Measurements from ENCODE around the gene TMEM63C.

TMEM63C gene

DNA sequence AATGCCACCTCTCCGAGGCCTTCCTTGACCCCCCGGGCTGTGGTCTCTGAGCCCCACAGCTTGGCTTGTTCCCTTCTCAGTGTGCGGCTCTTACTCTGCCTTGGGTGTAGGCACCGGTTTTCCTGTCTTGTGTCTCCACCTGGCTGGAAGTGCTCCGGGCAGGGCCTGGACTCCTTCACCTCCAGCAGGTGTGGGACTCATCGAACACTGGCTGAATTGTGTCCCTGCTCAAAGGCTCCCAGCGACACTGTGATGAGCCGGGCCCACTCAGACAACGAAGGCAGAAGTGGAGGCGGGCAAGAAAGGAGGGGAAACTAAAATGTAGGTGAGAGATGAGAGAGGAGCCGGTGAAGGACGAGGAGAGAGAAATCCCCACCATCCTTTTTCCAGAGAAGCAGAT lies 18.0 kb downstream of the TMEM63C start:
- no peak for DNase-seq

DNA sequence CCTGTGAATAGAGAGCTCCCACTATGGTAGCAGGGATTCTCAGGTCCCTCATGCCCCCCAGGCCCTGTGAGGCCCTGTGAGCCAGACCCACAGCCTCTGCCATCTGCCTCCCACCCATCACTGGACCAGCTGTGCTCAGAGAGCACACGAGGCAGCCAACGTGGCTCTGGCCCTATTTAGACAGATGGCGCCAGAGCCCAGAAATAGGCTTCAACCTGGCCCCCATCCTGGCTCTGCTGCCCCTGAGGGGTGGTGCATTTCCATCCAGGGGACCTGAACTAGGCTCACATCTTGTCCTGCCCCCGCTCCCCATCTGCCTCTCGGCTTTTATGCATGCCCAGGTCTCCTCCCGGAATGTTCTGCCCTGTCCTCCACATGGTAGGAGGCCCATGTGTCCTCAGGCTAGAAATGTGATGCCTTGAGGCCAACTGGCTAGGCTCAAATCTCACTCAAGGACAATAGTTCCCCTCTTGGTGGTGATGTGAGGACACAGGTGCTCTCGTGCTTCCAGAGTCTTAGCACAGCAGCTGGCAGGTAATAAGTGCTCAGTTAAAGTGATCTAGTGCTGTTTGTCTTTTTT lies 18.9 kb downstream of the TMEM63C start:
- no peak for DNase-seq

DNA sequence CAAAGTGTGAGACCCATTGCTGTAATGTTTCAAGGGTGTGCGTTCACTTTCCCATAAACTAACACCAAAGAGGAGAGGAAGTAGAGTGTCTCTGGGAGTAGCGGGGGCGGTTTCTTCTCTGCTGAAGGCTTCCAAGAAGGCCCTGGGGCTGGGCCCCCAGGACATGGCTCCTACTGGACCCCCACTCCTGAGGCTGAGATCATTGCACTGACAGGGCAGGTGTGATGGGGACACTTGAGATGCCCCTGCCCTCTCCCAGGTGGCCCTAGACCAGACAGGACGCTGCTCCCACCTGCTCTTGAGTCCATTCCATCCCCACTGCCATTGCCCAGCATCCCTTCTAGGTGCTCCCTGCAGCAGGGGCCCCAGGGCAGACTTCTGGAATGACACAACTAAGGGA lies 20.1 kb downstream of the TMEM63C start:
- DNase-seq: no peak

DNA sequence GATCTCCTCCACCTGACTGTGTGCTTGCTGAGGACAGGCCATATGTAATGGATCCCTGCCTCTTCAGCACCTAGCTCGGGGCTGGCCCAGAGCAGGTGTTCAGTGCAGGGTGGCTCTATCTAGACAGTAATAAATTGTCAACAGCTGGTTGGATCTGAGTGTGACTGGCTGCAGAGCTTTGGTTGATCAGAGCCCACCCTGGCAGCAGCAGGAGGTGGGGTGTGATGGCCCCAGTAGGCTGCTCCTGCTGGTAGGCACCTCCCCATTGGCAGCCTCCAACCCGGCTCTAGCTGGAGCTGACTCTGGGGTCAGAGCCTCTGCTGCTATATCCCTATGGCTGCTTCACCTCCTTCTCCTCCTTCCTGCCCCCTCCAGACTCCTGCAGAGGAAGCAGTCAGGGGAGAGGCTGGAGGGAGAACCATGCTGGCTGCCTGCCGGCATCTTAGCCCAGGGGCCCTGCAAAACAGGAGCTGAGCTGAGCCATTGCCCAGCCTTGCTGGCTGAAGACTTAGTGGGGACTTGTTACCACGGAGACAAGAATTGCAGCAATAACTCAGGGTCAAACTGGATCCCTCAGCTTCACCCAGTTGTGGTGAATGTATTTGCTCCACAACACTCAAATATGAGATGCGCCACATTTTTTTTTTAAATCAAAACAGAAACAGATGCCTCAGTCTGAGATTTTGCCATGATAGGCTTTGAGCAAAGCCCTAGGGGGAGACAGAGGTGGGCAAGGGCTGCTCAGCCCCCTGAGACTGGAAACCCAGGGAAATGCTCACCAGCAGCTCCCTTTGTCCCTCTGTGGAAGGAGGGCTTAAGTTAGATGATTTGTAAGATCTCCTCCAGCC lies 22.2 kb downstream of the TMEM63C start:
- no peak for DNase-seq

DNA sequence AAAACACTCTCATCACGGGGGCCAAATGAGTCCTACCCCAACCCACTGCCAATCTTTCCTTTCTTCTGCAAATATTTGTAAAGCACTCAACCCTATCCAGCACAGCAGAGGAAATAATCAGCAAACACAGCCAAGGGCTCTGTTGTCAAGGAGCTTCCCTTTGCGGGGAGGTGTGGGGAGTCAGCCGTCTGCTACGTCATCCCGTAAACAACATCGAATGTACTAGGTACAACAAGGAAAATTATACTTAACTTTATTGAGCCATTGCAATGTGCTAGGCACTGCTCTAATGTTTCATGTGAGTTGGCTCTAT lies 22.8 kb downstream of the TMEM63C start:
- DNase-seq: no peak

DNA sequence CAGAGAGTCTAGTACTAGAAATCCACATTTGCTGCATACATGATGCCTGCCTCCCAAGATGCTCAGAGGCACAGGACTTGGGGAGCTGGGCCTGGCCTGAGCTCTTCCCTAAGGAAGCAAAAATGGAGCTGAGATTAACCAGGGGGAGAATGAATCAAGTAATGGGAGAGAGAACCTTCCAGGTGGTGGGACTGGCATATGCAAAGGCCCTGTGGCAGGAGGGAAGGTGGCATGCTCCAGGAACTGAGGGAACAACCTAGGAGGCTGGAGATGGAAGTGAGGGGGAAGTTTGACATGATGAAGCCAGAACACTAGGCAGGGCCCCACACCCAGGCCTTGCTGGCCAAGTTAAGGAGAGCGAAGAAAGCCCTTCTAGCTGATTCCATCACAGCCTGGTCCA lies 23.3 kb downstream of the TMEM63C start:
- no peak for DNase-seq

DNA sequence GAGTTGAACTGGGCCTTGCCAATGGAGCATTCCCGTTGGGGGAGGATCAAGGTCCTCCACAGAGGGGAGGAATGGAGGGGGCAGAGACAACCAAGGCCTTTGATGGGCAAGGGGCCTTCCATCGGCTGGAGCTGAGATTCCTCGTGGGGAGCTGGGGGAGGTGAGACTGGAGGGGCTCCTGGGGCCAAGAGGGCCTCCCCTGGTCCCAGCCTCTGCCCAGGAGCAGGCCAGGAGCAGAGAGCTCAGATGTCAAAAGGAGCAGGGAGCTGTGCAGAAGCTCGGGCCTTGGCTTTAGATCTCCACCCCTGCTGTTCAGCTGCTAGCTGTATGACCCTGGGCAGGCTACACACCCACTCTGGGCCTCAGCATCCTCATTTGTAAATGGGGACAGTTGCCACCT lies 24.0 kb downstream of the TMEM63C start:
- no peak for DNase-seq

DNA sequence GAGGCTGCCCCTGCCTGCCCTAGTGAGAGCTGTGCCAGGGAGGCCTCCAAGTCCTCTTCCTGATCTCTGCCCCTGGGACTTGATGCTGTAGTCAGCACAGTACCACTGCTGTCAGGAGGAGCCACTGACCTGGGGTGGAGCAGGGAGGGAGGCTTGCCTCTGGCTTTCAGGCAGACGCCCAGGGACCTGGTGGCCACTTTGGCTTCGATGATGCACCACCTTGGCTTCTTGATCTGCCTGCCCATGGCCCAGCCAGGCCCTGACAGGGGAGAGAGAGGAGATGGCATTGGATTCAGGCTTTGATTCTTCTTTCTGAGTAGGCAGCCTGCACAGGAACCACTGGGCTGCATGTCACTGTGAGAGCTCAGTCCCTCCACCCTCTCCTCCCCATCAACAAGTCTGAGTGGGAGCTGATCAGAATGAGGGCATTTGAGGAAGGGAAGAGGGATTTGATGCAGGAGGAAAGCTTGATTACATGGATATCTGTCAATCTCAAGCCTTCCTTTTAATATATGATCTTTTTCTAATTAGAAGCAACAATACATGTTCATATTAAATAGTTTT lies 24.7 kb downstream of the TMEM63C start:
- no peak for DNase-seq

DNA sequence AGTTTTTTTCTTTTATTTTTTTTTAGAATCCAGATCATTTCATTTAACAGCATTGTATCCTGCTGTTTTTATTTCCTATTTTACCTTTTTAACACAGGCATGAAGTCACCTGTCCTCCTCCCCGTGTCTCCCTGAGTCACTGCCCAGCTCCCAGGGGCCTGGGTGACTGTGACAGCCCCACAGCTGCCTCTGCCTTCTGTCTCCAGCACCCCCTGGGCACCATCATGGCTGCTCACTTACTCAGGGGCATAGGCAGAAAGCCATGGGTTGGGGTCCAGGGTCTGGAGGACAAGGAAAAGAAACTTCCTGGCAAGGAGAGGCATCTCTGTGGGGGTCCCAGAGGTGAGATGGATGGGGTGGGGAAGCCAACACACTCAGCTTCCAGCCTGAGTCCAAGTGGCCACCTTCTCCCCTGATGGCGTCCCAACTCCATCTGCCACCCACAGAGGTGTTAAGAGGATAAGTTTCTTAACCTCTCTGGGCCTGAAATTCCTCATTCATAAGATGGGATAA lies 25.3 kb downstream of the TMEM63C start:
- DNase-seq: no peak

DNA sequence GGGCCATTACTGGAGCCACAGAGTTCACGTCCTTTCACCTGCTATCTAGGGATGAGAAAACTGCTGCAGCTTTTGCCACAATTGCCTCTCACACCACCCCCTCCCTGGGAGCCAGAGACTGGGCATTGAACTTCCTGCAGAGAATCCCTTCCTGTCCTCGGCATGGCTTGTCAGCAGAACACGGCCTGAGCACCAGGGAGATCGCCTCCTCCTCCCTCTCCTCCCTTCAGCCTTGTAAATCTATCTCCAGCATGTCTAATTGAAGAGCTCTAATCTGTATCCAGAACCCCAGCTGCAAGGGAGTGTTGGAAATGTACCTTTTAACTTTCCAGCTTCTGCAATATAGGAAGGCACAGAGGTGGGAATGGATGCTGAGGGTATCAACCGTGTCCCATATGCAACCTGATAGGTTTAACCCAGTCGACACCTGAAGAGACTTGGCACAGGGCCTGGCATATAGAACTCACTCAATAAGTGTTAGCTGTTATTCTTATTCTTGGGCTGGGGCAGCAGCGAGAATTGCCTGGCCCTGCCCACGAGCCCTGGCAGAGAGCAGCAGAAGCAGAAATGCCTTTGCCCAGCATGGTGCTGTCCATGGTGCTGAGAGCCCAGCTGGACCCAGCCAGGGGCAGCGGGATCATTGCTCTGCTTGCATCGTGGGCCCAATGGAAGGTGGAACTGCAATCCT lies 26.8 kb downstream of the TMEM63C start:
- DNase-seq: no peak

DNA sequence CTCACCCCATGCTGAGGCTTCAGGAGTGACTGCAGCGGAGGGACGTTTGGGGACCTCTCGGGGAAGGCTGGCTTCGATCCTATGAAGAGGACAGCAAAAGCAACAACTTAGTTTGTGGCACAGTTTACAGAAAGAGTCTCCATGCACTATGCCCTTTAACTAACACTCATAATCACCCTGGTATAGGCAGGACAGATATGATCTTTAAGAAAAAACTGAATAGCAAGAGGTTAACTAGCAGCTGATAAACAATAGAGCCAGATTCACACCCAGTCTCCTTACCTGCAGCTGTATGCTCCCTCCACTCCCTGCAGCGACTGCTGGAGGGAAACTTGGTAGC lies 27.4 kb downstream of the TMEM63C start:
- DNase-seq: no peak

DNA sequence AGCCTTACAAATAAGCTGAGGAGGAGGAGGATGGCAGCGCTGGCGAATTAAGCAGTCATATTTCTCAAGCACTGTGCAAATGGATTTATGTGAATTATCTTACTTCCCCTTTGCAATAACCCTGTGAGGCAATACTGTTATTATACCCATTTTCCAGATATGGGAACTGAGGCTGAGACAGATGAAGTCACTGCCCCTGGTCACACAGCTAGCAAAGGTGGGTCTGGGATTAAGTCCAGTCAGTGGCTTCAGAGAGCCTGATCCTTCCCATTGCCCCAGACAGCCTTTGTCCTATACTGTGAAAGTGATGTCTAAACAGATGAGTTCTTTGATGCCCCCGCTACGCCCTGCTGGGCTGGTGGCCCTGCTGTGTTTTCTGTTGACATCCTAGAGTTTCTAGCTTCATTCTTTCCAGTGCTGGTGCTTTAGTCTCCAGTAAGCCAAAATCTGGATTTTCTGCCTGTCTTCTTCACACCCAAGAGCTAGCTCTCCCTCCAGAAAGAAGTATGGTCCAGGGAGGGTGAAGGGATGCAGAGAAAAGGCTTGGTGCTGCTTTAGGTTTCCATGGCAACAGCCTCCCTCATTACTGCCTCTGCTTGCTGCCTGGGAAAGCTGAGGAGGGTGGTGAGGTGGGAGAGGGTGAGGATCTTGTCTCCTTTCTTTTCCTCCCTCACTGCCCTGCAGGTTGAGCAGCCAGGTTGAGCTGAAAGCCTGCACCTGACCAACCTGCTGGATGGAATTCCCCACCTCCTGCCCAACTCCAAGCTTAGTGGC lies 30.7 kb downstream of the TMEM63C start:
- DNase-seq: no peak

DNA sequence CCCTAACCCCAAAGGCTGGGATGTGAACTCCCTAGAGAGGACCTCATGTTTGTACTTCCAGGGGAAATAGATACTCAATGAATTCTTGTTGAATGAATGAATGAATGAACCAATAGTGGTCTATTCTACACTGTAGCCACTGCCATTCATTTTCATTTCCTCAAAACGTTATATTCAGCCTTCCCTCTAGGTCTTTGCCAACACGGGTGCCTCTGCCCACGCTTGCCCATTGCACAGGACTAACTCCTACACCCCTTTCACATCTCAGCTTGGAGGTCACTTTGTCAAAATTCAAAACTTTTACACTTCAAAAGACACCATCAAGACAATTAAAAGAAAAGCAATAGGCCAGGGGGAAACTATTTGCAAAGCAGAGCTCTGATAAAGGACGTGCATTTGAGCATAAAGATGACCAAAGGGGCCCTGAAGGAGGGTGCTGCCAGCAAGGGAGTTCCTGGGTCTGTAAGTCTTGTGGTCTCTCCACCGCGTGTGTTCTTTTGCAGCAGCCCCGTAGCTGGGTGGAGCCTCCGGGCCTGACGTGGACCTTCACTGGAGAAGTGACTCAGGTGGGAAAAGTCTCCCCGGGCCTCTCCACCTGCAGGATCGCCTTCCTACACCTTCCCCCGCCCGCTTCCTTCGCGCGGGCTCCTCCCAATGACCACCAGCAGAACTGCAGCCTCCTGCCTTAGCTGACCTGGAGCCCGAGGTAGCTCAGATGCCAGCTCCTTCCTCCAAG lies 31.5 kb downstream of the TMEM63C start:
- DNase-seq: no peak

DNA sequence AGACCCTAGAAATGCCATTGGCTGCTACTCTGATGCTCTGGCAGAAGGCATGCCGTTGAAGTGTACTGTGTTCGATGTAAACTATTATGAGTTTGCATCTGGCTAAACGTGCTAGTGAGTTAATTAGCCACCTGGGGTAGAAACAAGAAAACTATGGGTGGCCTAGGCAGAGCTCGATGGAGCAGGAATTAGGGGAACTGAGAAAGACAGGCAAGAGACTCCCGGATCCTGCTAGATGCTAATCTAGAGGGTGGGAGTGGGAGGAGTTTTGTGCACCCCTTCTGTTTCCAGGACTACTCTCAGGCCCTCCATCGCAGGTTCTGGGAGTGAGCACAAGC lies 32.0 kb downstream of the TMEM63C start:
- no peak for DNase-seq

DNA sequence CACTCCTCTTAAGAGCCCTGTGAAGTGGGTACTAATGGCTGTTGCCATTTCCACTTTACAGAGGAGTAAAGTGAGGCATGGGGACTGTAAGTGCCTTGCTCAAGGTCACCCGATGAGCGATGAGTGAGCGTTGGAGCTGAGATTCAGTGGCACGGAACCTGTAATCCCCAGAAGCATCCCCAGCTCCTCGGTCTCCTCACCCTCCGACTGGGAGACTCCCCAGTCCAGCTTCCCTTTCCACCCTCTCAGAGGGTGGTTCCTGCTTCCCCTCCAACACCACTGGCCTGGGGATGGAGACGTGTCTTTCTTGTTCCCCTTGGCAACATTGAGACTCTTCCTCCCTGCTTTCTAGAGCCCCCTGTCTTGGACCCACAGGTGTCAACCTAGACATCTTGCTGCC lies 32.6 kb downstream of the TMEM63C start:
- DNase-seq: no peak

DNA sequence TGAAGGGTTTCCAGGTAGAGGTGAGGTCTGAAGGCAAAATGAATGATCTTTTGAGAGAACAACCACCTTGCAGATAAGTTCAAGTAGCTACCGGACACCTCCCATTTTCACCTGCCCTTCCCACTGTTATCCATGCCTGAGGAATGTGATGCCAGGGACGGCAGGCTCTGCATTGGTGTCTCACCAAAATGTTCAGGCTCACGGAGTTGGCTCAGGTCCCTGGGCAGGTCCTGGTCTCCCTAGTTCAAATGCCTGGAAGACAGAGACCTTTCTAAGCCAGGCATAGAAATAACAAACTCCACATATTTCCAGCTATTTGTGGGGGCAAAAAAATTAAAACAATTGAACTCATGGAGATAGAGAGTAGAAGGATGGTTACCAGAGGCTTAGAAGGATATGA lies 36.0 kb downstream of the TMEM63C start:
- no peak for DNase-seq

DNA sequence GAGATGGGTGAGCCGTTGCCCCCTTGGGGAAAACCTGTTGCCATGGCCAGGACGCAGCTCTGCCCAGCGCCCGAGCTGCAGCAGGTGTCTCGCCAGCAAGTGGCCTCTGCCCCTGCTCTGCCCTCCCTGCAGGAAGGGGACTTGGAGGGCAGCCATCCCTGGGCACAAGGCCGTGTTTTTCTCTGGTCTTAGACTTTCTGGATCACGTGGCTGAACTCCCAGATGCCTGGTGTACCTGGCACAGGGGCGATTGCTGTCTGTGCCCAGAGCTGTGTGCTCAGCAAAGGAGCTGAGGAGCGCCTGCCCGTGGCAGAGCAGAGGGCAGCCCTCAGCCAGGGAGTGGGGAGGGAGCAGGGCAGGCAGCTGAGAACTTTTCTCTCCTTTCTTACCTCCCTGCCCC lies 38.0 kb downstream of the TMEM63C start:
- no peak for DNase-seq

DNA sequence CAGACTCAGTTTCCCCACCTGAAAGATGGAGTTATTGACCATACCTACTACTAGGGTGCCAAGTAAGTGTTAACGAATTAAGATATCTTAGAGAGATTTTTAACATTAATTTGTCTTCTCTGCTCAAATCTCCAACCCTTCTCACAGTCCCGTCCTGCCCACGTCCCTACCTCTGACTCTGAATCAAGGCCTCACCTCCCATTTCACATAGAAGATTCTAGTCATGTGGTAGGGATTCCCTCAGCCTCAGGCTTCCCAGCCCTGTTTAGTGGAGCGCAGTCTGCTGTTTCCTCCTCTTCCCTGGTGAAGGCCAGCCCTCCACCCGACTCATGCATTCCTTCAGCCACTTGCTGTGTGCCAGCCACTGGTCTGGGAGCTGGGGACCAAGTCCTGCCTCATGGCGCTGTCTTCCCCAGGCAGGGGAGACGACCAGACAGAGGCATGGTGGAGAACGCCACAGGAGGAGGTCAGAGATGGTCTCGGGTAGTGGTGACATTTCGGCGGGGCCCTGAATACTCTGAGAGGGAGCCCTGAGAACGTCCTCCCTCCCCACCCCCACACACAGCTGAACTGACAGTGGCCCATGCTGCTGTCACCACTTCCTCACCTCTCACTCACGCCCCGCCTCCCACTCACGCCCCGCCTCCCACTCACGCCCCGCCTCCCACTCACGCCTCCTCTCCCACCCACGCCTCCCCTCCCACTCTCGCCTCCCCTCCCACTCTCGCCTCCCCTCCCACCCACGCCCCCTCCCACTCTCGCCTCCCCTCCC lies 38.8 kb downstream of the TMEM63C start:
- DNase-seq: no peak

DNA sequence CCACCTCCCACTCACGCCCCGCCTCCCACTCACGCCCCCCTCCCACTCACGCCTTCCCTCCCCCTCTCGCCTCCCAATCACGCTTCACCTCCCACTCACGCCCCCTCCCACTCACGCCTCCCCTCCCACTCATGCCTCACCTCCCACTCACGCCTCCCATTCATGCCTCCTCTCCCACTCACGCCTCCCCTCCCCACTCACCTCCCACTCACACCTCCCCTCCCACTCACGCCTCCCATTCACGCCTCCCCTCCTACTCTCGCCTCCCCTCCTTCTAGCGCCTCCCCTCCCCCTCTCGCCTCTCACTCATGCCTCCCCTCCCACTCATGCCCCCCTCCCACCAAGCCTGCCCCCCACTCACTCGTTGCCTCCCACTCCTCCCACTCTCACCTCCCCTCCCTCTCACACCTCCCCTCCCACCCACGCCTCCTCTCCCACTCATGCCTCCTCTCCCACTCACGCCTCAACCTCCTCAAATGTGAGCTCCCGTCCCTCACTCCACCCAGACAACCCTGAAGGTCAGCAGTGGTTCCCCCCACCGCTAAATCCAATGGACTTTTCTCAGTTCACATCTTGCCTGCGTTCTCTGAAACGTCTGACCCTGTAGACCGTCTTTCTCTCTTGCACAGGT lies 39.8 kb downstream of the TMEM63C start:
- no peak for DNase-seq

DNA sequence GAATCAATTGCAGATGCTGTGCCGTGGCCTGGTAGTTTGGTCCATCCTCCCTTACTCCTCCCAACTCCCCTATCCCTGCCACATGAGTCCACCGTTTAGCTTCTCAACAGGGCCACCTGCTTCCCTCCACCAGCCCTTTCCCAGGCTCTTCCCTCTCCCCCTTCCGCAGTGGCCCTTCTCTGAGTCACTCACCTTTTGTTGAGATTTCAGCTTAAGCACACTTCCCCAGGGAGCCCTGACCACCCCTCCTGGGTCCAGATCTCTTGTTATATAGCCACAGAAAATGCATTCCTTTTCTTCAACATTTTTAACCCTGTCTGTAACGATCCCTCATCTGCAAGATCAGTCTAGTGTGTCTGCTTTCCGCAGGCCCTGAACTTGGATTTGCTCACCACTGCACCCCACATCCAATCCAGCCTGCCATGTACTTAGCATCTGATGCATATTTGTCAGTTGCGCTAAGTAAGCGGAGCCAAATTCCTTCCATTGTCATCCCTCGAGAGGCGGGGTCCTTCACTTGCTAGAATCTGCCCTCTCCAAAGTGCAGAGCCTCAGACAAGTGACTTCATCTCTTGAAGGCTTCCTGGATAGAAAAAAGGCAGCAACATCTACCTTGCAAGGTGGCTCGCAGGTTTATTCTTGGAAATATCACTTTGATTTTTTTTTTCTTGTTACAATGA lies 41.1 kb downstream of the TMEM63C start:
- no peak for DNase-seq

DNA sequence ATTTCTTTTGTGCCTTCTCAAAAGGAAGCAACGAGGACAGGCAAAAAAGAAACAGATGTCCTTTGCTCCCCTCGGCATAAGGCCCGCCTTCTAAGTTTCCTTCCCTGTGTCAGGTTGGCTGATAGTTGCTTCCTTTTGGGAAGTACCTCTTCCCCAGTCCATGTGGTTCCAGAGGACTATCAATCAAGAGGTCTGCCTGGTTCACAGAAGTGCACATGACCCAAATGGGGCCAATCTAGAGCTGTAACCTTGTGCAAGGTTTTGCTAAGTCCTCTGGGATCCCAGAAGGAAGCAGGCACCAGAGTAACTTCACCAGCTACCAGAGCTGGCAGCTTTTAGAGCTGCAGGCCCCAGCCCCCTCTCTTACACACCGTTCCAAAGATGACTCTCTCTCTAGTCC lies 42.6 kb downstream of the TMEM63C start:
- DNase-seq: no peak

Measured in KG1 (cell line).